HepG2 (cell line): ENCODE data around the gene IRF1. TPM values are rescaled to one million over a fixed set of nuclear protein-coding genes. Genes with fewer than 3 reads are reported as not detected.

ENCODE experiments used
- ATAC-seq: fragments of 200-7000 bp; cut with Tn5 transposase; 3 replicates; pipeline ENCODE4 v1.9.1; 2020; ENCODE audit warnings: mild to moderate bottlenecking, moderate library complexity
- BruUV-seq: library from RNA; stranded (reverse); fragments of 400-500 nt; replicated peaks from 2 replicates; lab custom pipeline; 2021; lab: Mats Ljungman, UMichigan
- CTCF ChIA-PET: fragments of 300-600 bp; formaldehyde crosslinking; extraction: SDS; loops from one replicate; lab custom pipeline; 2021; ENCODE audit warnings: low total read pairs, inconsistent platforms, low intra/inter-chr PET ratio; lab: Yijun Ruan, JAX
- POLR2A ChIA-PET: fragments of 350-600 bp; sonication (Branson Sonifier 250); formaldehyde crosslinking; loops from one replicate; lab custom pipeline; 2020; ENCODE audit warnings: antibody characterized with exemption, inconsistent platforms; lab: Yijun Ruan, JAX
- DNase-seq: peaks from one replicate; pipeline ENCODE4 v3.0.0-alpha.2; 2015; ENCODE audit warnings: low spot score
- FAIRE-seq: peaks from 3 replicates; lab custom pipeline; 2011; peaks lifted over from hg19 to GRCh38; lab: Jason Lieb, UNC
- H2AFZ ChIP-seq: one replicate; pipeline ENCODE4 v1.6.1; 2011; ENCODE audit warnings: low read length, inconsistent platforms
- H3K27ac ChIP-seq: fragments of 300-600 bp; 3 replicates; pipeline ENCODE4 v1.8.0; 2011; ENCODE audit warnings: mixed run types, mild to moderate bottlenecking, mixed read lengths, low read length, inconsistent platforms; ENCODE audit not compliant: insufficient read depth; ENCODE audit errors: extremely low read length
- H3K27me3 ChIP-seq, 2 experiments: fragments of 200-600 bp in 1 of 2; 2 replicates in 1 of 2; 3 replicates in 1 of 2; pipeline versions ENCODE4 v1.6.0 to v1.8.0; 2011; ENCODE audit warnings: low read length in 2 of 2, mild to moderate bottlenecking in 2 of 2, moderate library complexity in 2 of 2, inconsistent platforms in 1 of 2; ENCODE audit not compliant: insufficient read depth in 2 of 2, control insufficient read depth in 1 of 2
- H3K36me3 ChIP-seq, 2 experiments: fragments of 200-600 bp in 1 of 2; replicated peaks in 1 of 2; 2 replicates in 1 of 2; 3 replicates in 1 of 2; pipeline versions ENCODE4 v1.5.1 to v1.8.0; 2011; ENCODE audit warnings: low read length in 2 of 2, inconsistent platforms in 1 of 2; ENCODE audit not compliant: insufficient read depth in 2 of 2, control insufficient read depth in 1 of 2
- H3K4me1 ChIP-seq: 2 replicates; pipeline ENCODE4 v1.5.1; 2012; ENCODE audit warnings: low read length, inconsistent platforms; ENCODE audit not compliant: insufficient read depth
- H3K4me2 ChIP-seq: 2 replicates; pipeline ENCODE4 v1.6.0; 2011; ENCODE audit warnings: low read depth, low read length, inconsistent platforms
- H3K4me3 ChIP-seq, 3 experiments: fragments of 200-600 bp in 1 of 3; sonication (generic), shearing (Covaris generic) in 1 of 3; replicated peaks in 1 of 3; 2 replicates each; pipeline ENCODE4 v1.5.1; 2011 to 2016; ENCODE audit warnings: low read length in 3 of 3, inconsistent platforms in 2 of 3, low read depth in 2 of 3, mild to moderate bottlenecking in 2 of 3, control low read depth in 1 of 3, mixed read lengths in 1 of 3; ENCODE audit not compliant: insufficient read depth in 1 of 3
- H3K79me2 ChIP-seq: one replicate; pipeline ENCODE4 v1.6.1; 2011; ENCODE audit warnings: low read length, inconsistent platforms; ENCODE audit not compliant: insufficient read depth
- H3K9ac ChIP-seq: 2 replicates; pipeline ENCODE4 v1.6.0; 2011; ENCODE audit warnings: mild to moderate bottlenecking, low read depth, low read length, inconsistent platforms; ENCODE audit not compliant: insufficient read depth
- H3K9me3 ChIP-seq: 2 replicates; pipeline ENCODE4 v1.5.1; 2012; ENCODE audit warnings: mild to moderate bottlenecking, low read length
- H4K20me1 ChIP-seq: 2 replicates; pipeline ENCODE4 v1.6.0; 2011; ENCODE audit warnings: inconsistent platforms, mild to moderate bottlenecking, low read length, moderate library complexity; ENCODE audit not compliant: insufficient read depth
- ARID4A ChIP-seq: sonication (generic); formaldehyde crosslinking; IDR thresholded peaks from 2 replicates; pipeline ENCODE4 v1.5.0; 2020; ENCODE audit warnings: mild to moderate bottlenecking, missing genetic modification reagents, borderline replicate concordance
- CREM ChIP-seq, 2 experiments: sonication (generic) in 1 of 2; formaldehyde crosslinking in 1 of 2; IDR thresholded peaks; 2 replicates each; pipeline versions ENCODE4 v1.4.0 to v1.6.1; 2016 to 2020; ENCODE audit warnings: antibody characterized with exemption in 1 of 2, mild to moderate bottlenecking in 1 of 2, missing genetic modification reagents in 1 of 2
- GATAD1 ChIP-seq: IDR thresholded peaks from 2 replicates; pipeline ENCODE4 v1.6.1; 2016; ENCODE audit warnings: missing genetic modification reagents, missing compliant biosample characterization
- HINFP ChIP-seq: sonication (generic); formaldehyde crosslinking; IDR thresholded peaks from 2 replicates; pipeline ENCODE4 v1.4.0; 2020; ENCODE audit warnings: low read depth, mild to moderate bottlenecking, missing genetic modification reagents
- HNF1A ChIP-seq, 2 experiments: sonication (generic) in 1 of 2; formaldehyde crosslinking in 1 of 2; IDR thresholded peaks; 2 replicates each; pipeline versions ENCODE4 v1.4.0 to v1.6.1; 2016 to 2020; ENCODE audit warnings: borderline replicate concordance in 1 of 2, low read depth in 1 of 2, mild to moderate bottlenecking in 1 of 2, missing genetic modification reagents in 1 of 2
- HOXD1 ChIP-seq: sonication (generic); formaldehyde crosslinking; IDR thresholded peaks from 2 replicates; pipeline ENCODE4 v1.5.0; 2020; ENCODE audit warnings: missing genetic modification reagents
- KLF16 ChIP-seq, 2 experiments: sonication (generic) in 1 of 2; formaldehyde crosslinking in 1 of 2; IDR thresholded peaks; 2 replicates each; pipeline versions ENCODE4 v1.6.1 to v1.8.0; 2016 to 2023; ENCODE audit warnings: missing genetic modification reagents in 2 of 2, missing compliant biosample characterization in 1 of 2
- MTA1 ChIP-seq: sonication (generic); formaldehyde crosslinking; IDR thresholded peaks from 2 replicates; pipeline ENCODE4 v1.4.0; 2020; ENCODE audit warnings: missing genetic modification reagents, mild to moderate bottlenecking, borderline replicate concordance
- NFRKB ChIP-seq: fragments of 450-650 bp; IDR thresholded peaks from 2 replicates; pipeline ENCODE4 v1.6.1; 2017
- PHF20 ChIP-seq: sonication (generic); formaldehyde crosslinking; IDR thresholded peaks from 2 replicates; pipeline ENCODE4 v1.5.0; 2020; ENCODE audit warnings: mild to moderate bottlenecking, missing genetic modification reagents
- POLR2G ChIP-seq: fragments of 200-400 bp; formaldehyde crosslinking; IDR thresholded peaks from 2 replicates; pipeline ENCODE4 v1.6.1; 2018; ENCODE audit warnings: mild to moderate bottlenecking, low read depth, low read length, moderate library complexity
- ZNF17 ChIP-seq: sonication (generic); formaldehyde crosslinking; IDR thresholded peaks from 2 replicates; pipeline ENCODE4 v1.5.0; 2020; ENCODE audit warnings: mild to moderate bottlenecking, missing genetic modification reagents
- ZNF619 ChIP-seq: sonication (generic); formaldehyde crosslinking; IDR thresholded peaks from 2 replicates; pipeline ENCODE4 v1.4.0; 2020; ENCODE audit warnings: mild to moderate bottlenecking, missing genetic modification reagents
- ZNF761 ChIP-seq: sonication (generic); formaldehyde crosslinking; conservative IDR thresholded peaks from 2 replicates; pipeline ENCODE4 v1.4.0; 2020; ENCODE audit warnings: mild to moderate bottlenecking, missing genetic modification reagents
- WGBS: methylation state at CpG from one replicate; pipeline ENCODE4 v1.1.6; 2017; ENCODE audit warnings: low lambda C conversion rate; 5-methylcytosine and 5-hydroxymethylcytosine counted together
- in situ Hi-C: cut with HindIII; loops from 2 replicates; pipeline ENCODE4 v1.10.0; 2017; ENCODE audit warnings: low pct_unique_long_range_greater_than_20kb; ENCODE audit not compliant: extremely low pct_ligation_motif_present
- intact Hi-C: fragments of 100-400 bp; cut with micrococcal nuclease; formaldehyde crosslinking; loops from one replicate; pipeline ENCODE4 v1.10.0; 2022; ENCODE audit not compliant: unreplicated experiment
- polyA plus RNA-seq, 8 experiments: library from polyadenylated mRNA; depleted of rRNA in 3 of 8; stranded (reverse) in 7 of 8; unstranded in 1 of 8; fragments of >200 nt; fragmentation: Illumina TruSeq in 4 of 8; extraction: Trizol in 4 of 8; gene quantifications; 2 replicates each; pipeline versions ENCODE4 v1.2.1 to v1.2.3, GENCODE V29; 2011 to 2016; ENCODE audit warnings: low read depth in 4 of 8, missing spikeins in 1 of 8, mixed read lengths in 1 of 8; ENCODE audit not compliant: insufficient read depth in 1 of 8
- total RNA-seq, 5 experiments: library from RNA; depleted of rRNA; stranded (reverse); fragments of >200 nt; fragmentation: Illumina TruSeq; extraction: Trizol; gene quantifications; 2 replicates each; pipeline ENCODE4 v1.2.3, GENCODE V29; 2016; ENCODE audit warnings: low read depth in 1 of 5

Gene IRF1
- total and polyA plus RNA-seq, 2 of the 13 experiments (the other 11 are each of a cell fraction or from before 2014, with no cell fraction given) = 4.1 to 8.8 TPM

- FAIRE-seq (no peak), ATAC-seq (peak; percentile 63), DNase-seq (no peak)
- Histone ChIP-seq H3K4me3 (no peak overlapping the region), H3K9ac (no peak overlapping the region), H3K4me2 (peak overlapping the region; percentile 35; the same call in 1 of the 2 replicates), H4K20me1 (no peaks in the 10 kb centered on the region), H3K79me2 (no peaks in the 10 kb centered on the region), H3K27me3 (peaks cover 0 to 12% of the 10 kb centered on the region in 2 experiments; a peak in 1 of 5 replicates), H3K36me3 (no peaks in the 10 kb centered on the region), H2AFZ (no peak overlapping the region), H3K9me3 (no peaks in the 10 kb centered on the region), H3K27ac (no peak overlapping the region), H3K4me1 (peaks cover 11% of the 10 kb centered on the region)
- ChIA-PET POLR2A (interaction anchor here (1.1 kb wide), 1 partner anchor 17 kb away, joined by 4 read pairs; the partner anchor contains the start of gene RAD50), CTCF (no interaction called here)
- 48% methylated on average over 5 of the region's 5 CpGs for WGBS
- intact Hi-C loops (no loop called here), in situ Hi-C loops (no loop called here)
- TF ChIP-seq POLR2G = no peak
- TF ChIP-seq GATAD1 (CRISPR knock-in tag) = no peak
- no peak for TF ChIP-seq ZNF619
- TF ChIP-seq NFRKB = no peak
- TF ChIP-seq KLF16 (CRISPR knock-in tag; IDR thresholded peaks at IDR 0.05) = no peak
- no peak for TF ChIP-seq MTA1 (CRISPR knock-in tag)
- no peak for TF ChIP-seq CREM (IDR thresholded peaks at IDR 0.05)
- TF ChIP-seq CREM (CRISPR knock-in tag; IDR thresholded peaks at IDR 0.05) = no peak
- no peak for TF ChIP-seq ZNF17 (CRISPR knock-in tag)
- TF ChIP-seq ARID4A = no peak
- no peak for TF ChIP-seq ZNF761 (CRISPR knock-in tag)
- TF ChIP-seq PHF20 = no peak
- no peak for TF ChIP-seq HOXD1
- TF ChIP-seq HNF1A (IDR thresholded peaks at IDR 0.05; ENCODE audit: low read depth) = no peak
- no peak for TF ChIP-seq HNF1A (CRISPR knock-in tag; IDR thresholded peaks at IDR 0.05; ENCODE audit: borderline replicate concordance)
- no peak for TF ChIP-seq HINFP
- no TSS peak for BruUV-seq
Observed at GRCh38 chr5:132540149-132540548, 49.6 kb upstream of the IRF1 start.
